H1 (cell line): ENCODE data around the gene SNAPC2. TPM values are rescaled to one million over a fixed set of nuclear protein-coding genes. Genes with fewer than 3 reads are reported as not detected.

ENCODE experiments used
- CTCF ChIA-PET: fragments of 300-600 bp; sonication (Branson Sonifier 250); formaldehyde crosslinking; loops from one replicate; lab custom pipeline; 2021; ENCODE audit not compliant: partially characterized antibody; lab: Charles Lee
- POLR2A ChIA-PET: fragments of 300-600 bp; sonication (Branson Sonifier 250); formaldehyde crosslinking; loops from one replicate; lab custom pipeline; 2021; ENCODE audit warnings: inconsistent platforms; ENCODE audit not compliant: partially characterized antibody; lab: Charles Lee
- DNase-seq, 2 experiments: peaks; one replicate each; pipeline versions ENCODE4 v3.0.0 to v3.0.0-alpha.2; 2010 to 2022; ENCODE audit warnings: low spot score in 2 of 2, low read depth in 1 of 2, mixed read lengths in 1 of 2
- FAIRE-seq: peaks from 2 replicates; lab custom pipeline; 2011; peaks lifted over from hg19 to GRCh38; lab: Jason Lieb, UNC
- H2AFZ ChIP-seq: 2 replicates; pipeline ENCODE4 v1.8.1; 2012; ENCODE audit warnings: low read length, inconsistent platforms
- H2AK5ac ChIP-seq: 2 replicates; pipeline ENCODE4 v1.6.1; 2013; ENCODE audit warnings: low read depth, low read length
- H2BK120ac ChIP-seq: replicated peaks from 2 replicates; pipeline ENCODE3; 2013; ENCODE audit warnings: low read depth, low read length, inconsistent platforms
- H2BK12ac ChIP-seq: 2 replicates; pipeline ENCODE4 v1.6.1; 2013; ENCODE audit warnings: low read depth, low read length
- H2BK15ac ChIP-seq: 2 replicates; pipeline ENCODE4 v1.6.1; 2013; ENCODE audit warnings: low read length
- H2BK20ac ChIP-seq: 2 replicates; pipeline ENCODE4 v1.6.1; 2013; ENCODE audit warnings: low read length
- H2BK5ac ChIP-seq: 2 replicates; pipeline ENCODE4 v1.6.1; 2013; ENCODE audit warnings: low read depth, low read length
- H3K14ac ChIP-seq: 2 replicates; pipeline ENCODE4 v1.6.1; 2013; ENCODE audit warnings: inconsistent platforms; ENCODE audit not compliant: insufficient read length
- H3K18ac ChIP-seq: 2 replicates; pipeline ENCODE4 v1.6.1; 2013; ENCODE audit warnings: low read length; ENCODE audit errors: extremely low read depth
- H3K23ac ChIP-seq: 2 replicates; pipeline ENCODE4 v1.6.1; 2013; ENCODE audit warnings: inconsistent platforms; ENCODE audit not compliant: insufficient read length
- H3K23me2 ChIP-seq: 2 replicates; pipeline ENCODE4 v1.6.1; 2013; ENCODE audit warnings: low read depth, low read length
- H3K27ac ChIP-seq: 2 replicates; pipeline ENCODE4 v1.6.1; 2011; ENCODE audit warnings: low read depth, low read length, inconsistent platforms
- H3K27me3 ChIP-seq, 4 experiments: replicated peaks in 1 of 4; 1 replicate in 1 of 4; 2 replicates in 3 of 4; pipeline versions ENCODE4 v1.6.1 to v1.8.1; 2011 to 2013; ENCODE audit warnings: low read length in 3 of 4, mild to moderate bottlenecking in 3 of 4, inconsistent platforms in 2 of 4, mixed read lengths in 2 of 4, moderate library complexity in 1 of 4; ENCODE audit not compliant: control insufficient read depth in 3 of 4, insufficient read depth in 3 of 4; ENCODE audit errors: extremely low read depth in 1 of 4
- H3K36me3 ChIP-seq, 4 experiments: 2 replicates each; pipeline versions ENCODE4 v1.6.1 to v1.8.1; 2011 to 2013; ENCODE audit warnings: mild to moderate bottlenecking in 4 of 4, low read length in 3 of 4, moderate library complexity in 2 of 4, control low read depth in 1 of 4, inconsistent platforms in 1 of 4; ENCODE audit not compliant: insufficient read depth in 4 of 4, control insufficient read depth in 2 of 4
- H3K4ac ChIP-seq: replicated peaks from 2 replicates; pipeline ENCODE3; 2013; ENCODE audit warnings: low read length, low read depth, mixed read lengths, inconsistent platforms; ENCODE audit not compliant: insufficient read length
- H3K4me1 ChIP-seq, 4 experiments: replicated peaks in 1 of 4; 1 replicate in 1 of 4; 2 replicates in 3 of 4; pipeline versions ENCODE4 v1.6.1 to v1.8.1; 2011 to 2013; ENCODE audit warnings: low read length in 3 of 4, inconsistent platforms in 2 of 4, mixed read lengths in 1 of 4; ENCODE audit not compliant: insufficient read depth in 4 of 4, control insufficient read depth in 3 of 4
- H3K4me2 ChIP-seq, 2 experiments: 2 replicates each; pipeline versions ENCODE4 v1.6.1 to v1.8.1; 2011 to 2013; ENCODE audit warnings: low read depth in 2 of 2, low read length in 2 of 2, control low read depth in 1 of 2, inconsistent platforms in 1 of 2, mild to moderate bottlenecking in 1 of 2; ENCODE audit not compliant: insufficient read depth in 1 of 2
- H3K4me3 ChIP-seq, 4 experiments: fragments of 200-600, 300-600 bp in 1 of 4; sonication (generic), shearing (Covaris generic), sonication (Bioruptor Twin) in 1 of 4; 2 replicates each; pipeline versions ENCODE4 v1.5.1 to v1.8.1; 2011 to 2016; ENCODE audit warnings: low read length in 4 of 4, low read depth in 3 of 4, control low read depth in 2 of 4, inconsistent platforms in 2 of 4, mild to moderate bottlenecking in 2 of 4, mixed read lengths in 1 of 4, moderate library complexity in 1 of 4; ENCODE audit not compliant: insufficient read depth in 2 of 4; ENCODE audit errors: extremely low read depth in 1 of 4
- H3K56ac ChIP-seq: replicated peaks from 2 replicates; pipeline ENCODE3; 2013; ENCODE audit warnings: low read depth, mild to moderate bottlenecking, mixed read lengths, low read length, inconsistent platforms; ENCODE audit not compliant: insufficient read length
- H3K79me1 ChIP-seq: 2 replicates; pipeline ENCODE4 v1.6.1; 2013; ENCODE audit warnings: low read depth, low read length, control low read depth
- H3K79me2 ChIP-seq, 2 experiments: 2 replicates each; pipeline versions ENCODE4 v1.6.1 to v1.8.1; 2012 to 2013; ENCODE audit warnings: low read length in 2 of 2, mild to moderate bottlenecking in 2 of 2, inconsistent platforms in 1 of 2; ENCODE audit not compliant: insufficient read depth in 2 of 2, control insufficient read depth in 1 of 2
- H3K9ac ChIP-seq, 4 experiments: replicated peaks in 1 of 4; 1 replicate in 1 of 4; 2 replicates in 3 of 4; pipeline versions ENCODE4 v1.6.1 to v1.8.1; 2011 to 2013; ENCODE audit warnings: low read depth in 3 of 4, low read length in 3 of 4, control low read depth in 2 of 4, mild to moderate bottlenecking in 2 of 4, moderate library complexity in 2 of 4, inconsistent platforms in 1 of 4; ENCODE audit errors: extremely low read depth in 1 of 4
- H3K9me3 ChIP-seq, 2 experiments: 2 replicates each; pipeline versions ENCODE4 v1.6.1 to v1.8.1; 2012 to 2013; ENCODE audit warnings: mild to moderate bottlenecking in 2 of 2, moderate library complexity in 2 of 2, control low read depth in 1 of 2, inconsistent platforms in 1 of 2, low read depth in 1 of 2, low read length in 1 of 2, mixed read lengths in 1 of 2; ENCODE audit not compliant: insufficient read depth in 2 of 2
- H4K20me1 ChIP-seq, 2 experiments: replicated peaks in 1 of 2; 2 replicates each; pipeline versions ENCODE3 to v1.8.1; 2011 to 2013; ENCODE audit warnings: inconsistent platforms in 2 of 2, low read length in 2 of 2, mild to moderate bottlenecking in 1 of 2; ENCODE audit not compliant: insufficient read depth in 2 of 2, control insufficient read depth in 1 of 2
- H4K5ac ChIP-seq: 2 replicates; pipeline ENCODE4 v1.6.1; 2013; ENCODE audit warnings: low read length, low read depth, mixed read lengths, inconsistent platforms; ENCODE audit not compliant: insufficient read length
- H4K8ac ChIP-seq: 2 replicates; pipeline ENCODE4 v1.8.0; 2013; ENCODE audit warnings: mild to moderate bottlenecking, moderate library complexity, low read length, inconsistent platforms; ENCODE audit not compliant: insufficient read depth; ENCODE audit errors: extremely low read depth
- H4K91ac ChIP-seq: replicated peaks from 2 replicates; pipeline ENCODE3; 2013; ENCODE audit warnings: low read length, mixed read lengths, inconsistent platforms; ENCODE audit not compliant: insufficient read length
- BCL11A ChIP-seq, 2 experiments: IDR thresholded peaks; one replicate each; pipeline ENCODE4 v1.6.1; 2011; ENCODE audit warnings: low read depth in 2 of 2, low read length in 2 of 2, mild to moderate bottlenecking in 2 of 2
- JUN ChIP-seq: IDR thresholded peaks from 2 replicates; pipeline ENCODE4 v1.6.1; 2011; ENCODE audit warnings: low read depth, mild to moderate bottlenecking, improper control_type of control experiment, low read length
- RNF2 ChIP-seq: fragments of 200-900, 300-1000 bp; sonication (generic); IDR thresholded peaks from 2 replicates; pipeline ENCODE4 v1.7.1; 2016; ENCODE audit warnings: borderline replicate concordance, low read depth, mild to moderate bottlenecking, antibody characterized with exemption, low read length; ENCODE audit not compliant: poor library complexity, severe bottlenecking; ENCODE audit errors: missing control alignments
- SUZ12 ChIP-seq: fragments of 200-600 bp; sonication (generic); IDR thresholded peaks from 2 replicates; pipeline ENCODE4 v1.6.1; 2012; ENCODE audit warnings: mild to moderate bottlenecking, inconsistent platforms, low read length, moderate library complexity, mixed read lengths
- WGBS, 2 experiments: shearing (Covaris generic) in 1 of 2; methylation state at CpG; one replicate each; pipeline versions ENCODE4 v1.1.6 to v1.1.7; 2013 to 2015; ENCODE audit warnings: low lambda C conversion rate in 2 of 2, mixed read lengths in 2 of 2, inconsistent platforms in 1 of 2, low coverage in 1 of 2, missing lambda C conversion rate in 1 of 2; ENCODE audit not compliant: insufficient replicate concordance in 2 of 2, insufficient coverage in 1 of 2, insufficient read length in 1 of 2; ENCODE audit errors: extremely low coverage in 1 of 2, missing lambda C conversion rate in 1 of 2; 5-methylcytosine and 5-hydroxymethylcytosine counted together
- polyA plus RNA-seq, 7 experiments: library from polyadenylated mRNA; depleted of rRNA in 3 of 7; stranded (reverse) in 5 of 7; unstranded in 2 of 7; fragments of >200 nt in 5 of 7; fragments of 200-250 nt in 2 of 7; gene quantifications; 1 replicate in 5 of 7; 2 replicates in 1 of 7; 4 replicates in 1 of 7; pipeline versions ENCODE4 v1.2.1 to v1.2.3, GENCODE V29; 2011 to 2013; ENCODE audit warnings: missing spikeins in 2 of 7, mixed read lengths in 2 of 7
- total RNA-seq: library from RNA; stranded (reverse); fragmentation: NEBNext Ultra II Directional; extraction: Animal tissue kit (Norgen Biotek cat#: 25700); gene quantifications from 2 replicates; pipeline ENCODE4 v1.2.1, GENCODE V29; 2021
- TF ChIP-seq, protein P1 (sequence below): IDR thresholded peaks from 2 replicates; pipeline ENCODE4 v1.6.1; 2012; ENCODE audit warnings: inconsistent platforms

The SNAPC2 gene
- total and polyA plus RNA-seq, 2 of the 8 experiments (the other 6 are each of a cell fraction or from before 2014, with no cell fraction given), result 18.2 to 20.3 TPM

DNA sequence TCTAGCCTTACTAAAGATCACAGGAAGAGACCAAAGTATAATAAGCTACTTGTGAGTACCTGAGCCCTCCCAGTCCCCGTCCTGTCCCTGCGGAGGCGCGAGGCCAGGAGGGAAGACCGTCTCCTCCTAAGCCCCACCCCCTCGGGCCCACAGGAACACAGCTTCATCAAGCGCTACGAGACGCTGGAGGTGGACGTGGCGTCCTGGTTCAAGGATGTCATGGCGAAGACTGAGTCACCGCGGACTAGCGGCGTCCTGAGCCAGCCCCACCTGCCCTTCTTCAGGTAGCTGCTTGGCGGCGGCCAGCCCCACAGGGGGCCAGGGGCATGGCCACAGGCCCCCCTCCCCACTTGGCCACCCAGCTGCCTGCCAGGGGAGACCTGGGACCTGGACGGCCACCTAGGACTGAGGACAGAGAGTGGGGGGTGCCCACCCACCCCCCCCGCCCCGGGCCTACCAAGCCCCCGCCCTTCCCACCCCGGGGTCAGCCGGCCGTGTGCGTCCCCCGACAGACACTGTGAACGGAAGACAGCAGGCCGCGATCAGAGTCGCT lies 7.9 kb upstream of the SNAPC2 start:
- Histone ChIP-seq H2BK20ac (no peak overlapping the region), H2AK5ac (no peak overlapping the region), H2AFZ (no peak overlapping the region), H3K18ac (no peak overlapping the region), H3K14ac (no peak overlapping the region), H3K27me3 (peaks cover 12 to 27% (median 22%) of the 10 kb centered on the region in 4 experiments; a peak in 6 of 7 replicates), H3K4me1 (peaks cover 0 to 3% (median 2%) of the 10 kb centered on the region in 4 experiments; a peak in 4 of 7 replicates), H3K9me3 (no peaks in the 10 kb centered on the region), H3K56ac (no peak overlapping the region), H3K36me3 (peaks cover 5 to 30% (median 16%) of the 10 kb centered on the region in 4 experiments; a peak in 4 of 8 replicates), H3K4me3 (no peak overlapping the region), H3K23ac (no peak overlapping the region), H4K20me1 (peaks cover 5 to 20% of the 10 kb centered on the region in 2 experiments), H3K79me2 (peaks cover 0 to 2% of the 10 kb centered on the region in 2 experiments; a peak in 1 of 4 replicates), H2BK15ac (no peak overlapping the region), H4K5ac (no peak overlapping the region), H3K4me2 (no peak overlapping the region), H3K23me2 (peaks cover 5% of the 10 kb centered on the region; the same call in 1 of the 2 replicates), H3K9ac (no peak overlapping the region), H2BK120ac (no peak overlapping the region), H3K4ac (no peak overlapping the region), H4K91ac (no peak overlapping the region), H2BK12ac (no peak overlapping the region), H3K27ac (no peak overlapping the region), H3K79me1 (0 out of 2 replicates have a peak, but pooled peaks cover 2% of the 10 kb centered on the region), H4K8ac (no peak overlapping the region), H2BK5ac (no peak overlapping the region)
- DNase-seq, result no peak
- POLR2A ChIA-PET, result interaction anchor here (1.4 to 2.3 kb wide), 5 partner anchors 9 to 43 kb away, joined by 3 to 8 read pairs (median 7); partner anchors contain the start of gene MAP2K7
- FAIRE-seq, result no peak
- CTCF ChIA-PET, result interaction anchor here (1.2 to 2.3 kb wide), 10 partner anchors 9 to 59 kb away, joined by 3 to 9 read pairs (median 4); no protein-coding TSS in a partner anchor
- 95% methylated on average over 15 of the region's 31 CpGs; no CpG with 5 or more reads in 1 of the 2 experiments for WGBS, 2 experiments
- TF ChIP-seq, protein P1, sequence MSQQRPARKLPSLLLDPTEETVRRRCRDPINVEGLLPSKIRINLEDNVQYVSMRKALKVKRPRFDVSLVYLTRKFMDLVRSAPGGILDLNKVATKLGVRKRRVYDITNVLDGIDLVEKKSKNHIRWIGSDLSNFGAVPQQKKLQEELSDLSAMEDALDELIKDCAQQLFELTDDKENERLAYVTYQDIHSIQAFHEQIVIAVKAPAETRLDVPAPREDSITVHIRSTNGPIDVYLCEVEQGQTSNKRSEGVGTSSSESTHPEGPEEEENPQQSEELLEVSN, result no peak
- no peak for TF ChIP-seq BCL11A (IDR thresholded peaks at IDR 0.05; ENCODE audit: low read depth in 2 of 2, low read length in 2 of 2)
- no peak for TF ChIP-seq RNF2
- no peak for TF ChIP-seq SUZ12
- TF ChIP-seq JUN, result no peak
